Measurements from ENCODE around the gene GSTT4. TPM values are rescaled to one million over a fixed set of nuclear protein-coding genes. Genes with fewer than 3 reads are reported as not detected.
A peak's percentile ranks its signal among the peaks of the same experiment; 100 is the strongest.

Gene GSTT4
- total RNA-seq, 2 donors from 2014 or later, result not detected

DNA sequence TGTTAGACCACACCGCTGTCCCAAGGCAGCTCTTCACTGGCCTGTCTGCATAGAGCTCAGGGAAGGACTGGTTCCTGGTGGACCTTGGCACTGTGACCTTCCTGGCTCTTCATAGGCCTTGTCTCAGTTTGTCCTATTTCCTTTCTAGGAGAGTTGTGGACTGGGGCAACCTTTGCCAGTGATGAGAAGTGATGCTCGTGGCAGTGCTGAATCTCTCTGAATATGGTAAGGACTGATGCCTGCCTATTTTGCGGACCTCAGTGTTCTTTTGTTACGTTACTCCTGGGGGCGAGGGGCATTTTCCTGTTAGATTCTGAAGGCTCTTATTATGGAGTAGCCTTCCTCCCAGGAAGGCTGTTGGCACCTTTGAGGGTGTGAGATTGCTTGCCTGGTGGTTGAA is 30.0 kb upstream of the GSTT4 start:
- Mint-ChIP-seq H3K36me3 (ENCODE audit: insufficient read depth in 2 of 2) (peaks cover 8 to 12% of the 10 kb centered on the region in 2 donors), H3K4me1 (ENCODE audit: low read depth) (peaks cover 24% of the 10 kb centered on the region), H3K27ac (no peak overlapping the region), H3K9me3 (no peaks in the 10 kb centered on the region), H3K27me3 (ENCODE audit: low read depth) (no peaks in the 10 kb centered on the region), H3K4me3 (no peak overlapping the region)
- DNase-seq, result no peak
- no peak for ATAC-seq (replicated peaks in 1 of 2)

DNA sequence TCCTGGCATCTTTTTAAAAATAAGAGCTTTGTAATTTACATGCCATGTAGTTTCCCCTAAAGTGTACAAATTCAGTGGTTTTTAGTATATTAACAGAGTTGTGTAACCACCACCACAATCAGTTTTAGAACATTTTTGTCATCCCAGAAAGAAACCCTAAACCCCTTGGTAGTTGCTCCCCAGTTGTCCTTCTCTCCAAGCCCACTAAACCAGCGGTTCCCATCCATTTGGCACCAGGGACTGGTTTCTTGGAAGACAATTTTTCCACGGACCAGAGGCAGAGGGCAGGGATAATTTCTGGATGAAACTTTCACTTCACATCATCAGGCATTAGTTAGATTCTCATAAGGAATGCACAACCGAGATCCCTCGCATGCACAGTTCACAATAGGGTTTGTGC is 28.5 kb upstream of the GSTT4 start:
- Mint-ChIP-seq H3K9me3 (no peaks in the 10 kb centered on the region), H3K27ac (no peak overlapping the region), H3K27me3 (ENCODE audit: low read depth) (no peaks in the 10 kb centered on the region), H3K4me3 (no peak overlapping the region), H3K36me3 (ENCODE audit: insufficient read depth in 2 of 2) (peaks cover 6 to 9% of the 10 kb centered on the region in 2 donors), H3K4me1 (ENCODE audit: low read depth) (peaks cover 22% of the 10 kb centered on the region)
- ATAC-seq (replicated peaks in 1 of 2) (no peak), DNase-seq (no peak)

DNA sequence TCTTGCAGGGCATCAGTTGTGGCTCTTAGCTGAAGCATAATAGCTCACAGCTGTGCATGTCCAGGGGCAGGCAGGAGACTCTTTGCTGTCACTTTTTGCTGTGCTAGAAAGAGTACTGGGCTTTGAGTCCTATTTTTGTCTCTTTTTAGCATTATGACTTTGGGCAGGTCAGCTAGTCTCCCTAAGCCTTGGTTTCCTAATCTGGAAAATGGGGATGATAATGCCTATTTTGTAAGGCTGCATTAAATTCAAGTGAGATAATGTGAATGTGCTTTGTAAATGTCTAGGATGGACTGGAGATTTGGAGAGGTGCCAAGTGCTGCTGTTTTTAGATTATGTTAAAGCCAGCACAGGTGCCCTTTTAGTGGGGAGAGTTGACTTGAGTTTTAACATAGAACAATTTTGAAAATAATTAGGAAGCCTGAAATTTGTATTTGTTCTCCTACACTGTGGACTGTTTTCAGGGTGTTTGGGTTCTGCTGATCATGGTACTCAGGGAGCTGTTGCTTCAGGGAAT is 25.0 kb upstream of the GSTT4 start:
- DNase-seq (no peak), ATAC-seq (replicated peaks in 1 of 2) (no peak)
- Mint-ChIP-seq H3K36me3 (ENCODE audit: insufficient read depth in 2 of 2) (peaks cover 2 to 3% of the 10 kb centered on the region in 2 donors), H3K4me3 (no peak overlapping the region), H3K27ac (no peak overlapping the region), H3K27me3 (ENCODE audit: low read depth) (no peaks in the 10 kb centered on the region), H3K9me3 (no peaks in the 10 kb centered on the region), H3K4me1 (ENCODE audit: low read depth) (peaks cover 30% of the 10 kb centered on the region)

DNA sequence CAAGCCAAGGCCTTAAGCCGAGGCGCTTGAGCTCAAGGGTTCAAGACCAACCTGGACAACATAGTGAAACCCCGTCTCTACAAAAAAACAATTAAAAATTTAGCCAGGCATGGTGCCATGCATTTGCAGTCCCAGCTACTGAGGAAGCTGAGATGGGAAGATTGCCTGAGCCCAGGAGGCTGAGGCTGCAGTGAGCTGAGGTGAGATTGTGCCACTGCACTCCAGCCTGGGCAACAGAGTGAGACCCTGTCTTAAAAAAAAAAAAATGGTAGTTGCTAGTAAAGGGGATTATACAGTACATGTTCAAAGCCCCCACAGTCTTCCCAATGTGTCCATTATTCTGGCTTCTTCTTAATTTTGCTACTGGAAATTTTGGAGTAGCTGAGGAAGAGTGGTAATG is 24.1 kb upstream of the GSTT4 start:
- no peak overlapping the region for H3K4me3 Mint-ChIP-seq
- H3K27ac Mint-ChIP-seq, result no peak overlapping the region
- no peaks in the 10 kb centered on the region for H3K9me3 Mint-ChIP-seq
- H3K4me1 Mint-ChIP-seq (ENCODE audit: low read depth), result peaks cover 36% of the 10 kb centered on the region
- H3K36me3 Mint-ChIP-seq (ENCODE audit: insufficient read depth in 2 of 2), result peaks cover 4 to 12% of the 10 kb centered on the region in 2 donors
- H3K27me3 Mint-ChIP-seq (ENCODE audit: low read depth), result no peaks in the 10 kb centered on the region
- ATAC-seq (replicated peaks in 1 of 2) (no peak), DNase-seq (no peak)

DNA sequence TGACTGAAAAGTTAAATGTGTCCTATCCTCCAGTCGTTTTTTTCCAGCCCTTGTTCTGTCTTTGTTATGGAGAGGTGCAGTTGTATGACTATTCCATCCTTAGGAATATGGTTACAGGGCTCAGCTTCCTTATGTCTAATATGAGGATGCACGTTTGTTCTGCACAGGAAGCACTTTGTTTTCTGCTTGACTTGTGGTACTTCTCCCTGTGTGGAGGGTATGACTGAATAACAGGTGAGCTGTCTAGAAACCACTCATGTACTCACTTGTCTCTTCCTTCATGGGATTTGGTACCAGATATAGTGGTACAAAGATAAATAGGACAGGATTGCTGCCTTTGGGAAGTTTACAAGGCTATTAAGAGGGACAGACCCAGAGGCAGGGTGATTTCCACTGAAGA is 23.3 kb upstream of the GSTT4 start:
- Mint-ChIP-seq H3K27me3 (ENCODE audit: low read depth) (no peaks in the 10 kb centered on the region), H3K4me1 (ENCODE audit: low read depth) (peaks cover 43% of the 10 kb centered on the region), H3K9me3 (no peaks in the 10 kb centered on the region), H3K4me3 (no peak overlapping the region), H3K36me3 (ENCODE audit: insufficient read depth in 2 of 2) (peaks cover 5 to 14% of the 10 kb centered on the region in 2 donors), H3K27ac (no peak overlapping the region)
- ATAC-seq (replicated peaks in 1 of 2) (peak in 1 of 2 donors; percentile 33), DNase-seq (no peak)

DNA sequence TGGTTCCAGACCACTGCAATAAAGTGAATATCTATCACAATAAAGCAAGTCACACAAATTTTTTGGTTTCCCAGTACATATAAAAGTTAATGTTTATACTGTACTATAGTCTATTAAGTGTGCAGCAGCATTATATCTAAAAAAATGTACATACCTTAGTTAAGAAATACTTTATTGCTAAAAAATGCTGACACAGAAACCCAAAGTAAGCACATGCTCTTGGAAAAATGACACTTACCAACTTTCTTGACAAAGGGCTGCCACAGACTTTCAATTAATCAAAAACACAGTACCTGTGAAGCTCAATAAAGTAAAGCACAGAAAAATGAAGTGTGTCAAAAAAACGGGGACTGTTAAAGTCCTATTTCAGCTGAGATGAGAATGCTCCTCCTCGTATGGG is 22.7 kb upstream of the GSTT4 start:
- Mint-ChIP-seq H3K27me3 (ENCODE audit: low read depth) (no peaks in the 10 kb centered on the region), H3K4me1 (ENCODE audit: low read depth) (peaks cover 49% of the 10 kb centered on the region), H3K4me3 (no peak overlapping the region), H3K9me3 (no peaks in the 10 kb centered on the region), H3K27ac (no peak overlapping the region), H3K36me3 (ENCODE audit: insufficient read depth in 2 of 2) (peaks cover 5 to 14% of the 10 kb centered on the region in 2 donors)
- ATAC-seq (replicated peaks in 1 of 2) (no peak), DNase-seq (no peak)

DNA sequence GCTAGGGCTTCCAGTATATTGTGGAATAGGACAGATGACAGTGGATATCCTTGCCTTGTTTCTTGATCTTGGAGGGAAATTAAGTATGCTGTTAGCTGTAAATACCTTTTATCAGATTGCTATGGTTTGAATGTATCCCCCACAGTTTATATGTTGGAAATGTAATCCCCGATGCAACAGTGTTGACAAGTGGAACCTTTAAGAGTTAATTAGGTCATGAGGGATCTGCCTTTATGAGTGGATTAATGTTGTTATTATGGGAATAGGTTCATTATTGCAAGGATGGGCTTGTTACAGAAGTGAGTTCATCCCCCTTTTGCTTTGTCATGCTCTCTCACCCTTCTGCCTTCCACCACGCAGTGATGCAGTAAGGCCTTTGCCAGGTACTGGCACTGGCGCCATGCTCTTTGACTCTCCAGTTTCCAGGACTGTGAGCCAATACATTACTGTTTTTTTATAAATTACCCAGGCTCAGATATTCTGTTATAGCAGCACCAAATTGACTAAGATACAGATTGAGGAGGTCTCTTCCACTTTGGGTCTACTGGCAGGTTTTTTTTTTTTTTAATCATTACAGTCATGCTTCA is 22.2 kb upstream of the GSTT4 start:
- H3K36me3 Mint-ChIP-seq (ENCODE audit: insufficient read depth in 2 of 2), result peaks cover 5 to 14% of the 10 kb centered on the region in 2 donors
- H3K9me3 Mint-ChIP-seq, result no peaks in the 10 kb centered on the region

DNA sequence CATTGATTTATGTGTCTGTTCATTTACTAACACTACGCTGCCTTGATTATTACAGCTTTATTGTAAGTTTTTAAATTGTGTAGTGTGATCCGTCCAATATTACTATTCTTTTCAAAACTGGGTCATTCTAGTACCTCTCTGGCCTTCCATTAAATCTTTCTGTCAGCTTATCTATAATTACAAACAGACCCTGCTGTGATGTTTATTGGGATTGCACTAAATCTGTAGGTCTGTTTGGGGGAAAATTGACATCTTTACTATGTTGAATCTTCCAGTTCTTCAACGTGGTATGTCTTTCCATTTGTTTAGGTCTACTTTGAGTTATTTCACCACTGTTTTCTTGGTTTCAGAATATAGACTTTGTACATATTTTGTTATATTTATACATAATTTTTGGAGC is 21.5 kb upstream of the GSTT4 start:
- H3K27ac Mint-ChIP-seq, result no peak overlapping the region
- no peak for DNase-seq
- peaks cover 5 to 17% of the 10 kb centered on the region in 2 donors for H3K36me3 Mint-ChIP-seq (ENCODE audit: insufficient read depth in 2 of 2)
- no peaks in the 10 kb centered on the region for H3K9me3 Mint-ChIP-seq
- H3K4me3 Mint-ChIP-seq, result no peak overlapping the region
- H3K27me3 Mint-ChIP-seq (ENCODE audit: low read depth), result no peaks in the 10 kb centered on the region
- peaks cover 52% of the 10 kb centered on the region for H3K4me1 Mint-ChIP-seq (ENCODE audit: low read depth)
- ATAC-seq (replicated peaks in 1 of 2), result no peak

More for the DNA sequence above, 22.2 kb upstream of the GSTT4 start:
- Mint-ChIP-seq H3K4me3 (no peak overlapping the region), H3K4me1 (ENCODE audit: low read depth) (peaks cover 53% of the 10 kb centered on the region), H3K27ac (peak overlapping the region; percentile 65), H3K27me3 (ENCODE audit: low read depth) (no peaks in the 10 kb centered on the region)
- ATAC-seq (replicated peaks in 1 of 2) (no peak), DNase-seq (no peak)

DNA sequence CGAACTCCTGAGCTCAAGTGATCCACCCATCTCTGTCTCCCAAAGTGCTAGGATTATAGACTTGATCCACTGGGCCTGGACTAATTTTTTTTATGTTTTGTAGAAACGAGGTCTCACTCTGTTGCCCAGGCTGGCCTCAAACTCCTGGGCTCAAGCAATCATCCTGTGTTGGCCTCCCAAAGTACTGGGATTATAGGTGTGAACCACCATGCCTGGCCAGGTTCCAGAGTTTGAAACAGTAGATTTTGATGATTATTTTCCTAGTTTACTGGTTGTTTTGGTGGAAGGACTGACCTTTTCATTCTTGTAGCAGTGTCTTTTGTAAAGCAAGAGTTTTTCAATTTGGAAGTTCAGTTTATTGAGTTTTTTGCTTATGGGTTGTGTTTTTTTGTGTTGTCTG is 20.8 kb upstream of the GSTT4 start:
- ATAC-seq (replicated peaks in 1 of 2), result no peak
- H3K9me3 Mint-ChIP-seq, result no peaks in the 10 kb centered on the region
- no peak overlapping the region for H3K27ac Mint-ChIP-seq
- no peaks in the 10 kb centered on the region for H3K27me3 Mint-ChIP-seq (ENCODE audit: low read depth)
- H3K4me1 Mint-ChIP-seq (ENCODE audit: low read depth), result peaks cover 52% of the 10 kb centered on the region
- no peak for DNase-seq
- no peak overlapping the region for H3K4me3 Mint-ChIP-seq
- H3K36me3 Mint-ChIP-seq (ENCODE audit: insufficient read depth in 2 of 2), result peaks cover 5 to 14% of the 10 kb centered on the region in 2 donors

DNA sequence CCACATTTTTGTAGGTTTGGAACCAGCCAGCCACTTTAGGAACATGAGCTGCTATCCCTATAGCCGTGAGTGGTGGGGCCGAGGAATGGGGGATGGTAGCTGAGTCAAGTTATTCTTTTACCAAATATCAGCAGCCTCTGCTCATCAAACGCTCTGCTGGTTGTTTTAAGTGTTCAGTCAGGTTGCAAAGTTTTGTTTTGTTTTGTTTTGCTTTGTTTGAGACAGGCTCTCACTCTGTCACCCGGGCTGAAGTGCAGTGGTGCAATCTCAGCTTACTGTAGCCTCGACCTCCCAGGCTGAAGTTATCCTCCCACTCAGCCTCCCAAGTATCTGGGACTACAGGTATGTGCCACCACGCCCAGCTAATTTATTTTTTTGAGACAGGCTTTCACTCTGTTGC is 20.2 kb upstream of the GSTT4 start:
- no peak overlapping the region for H3K4me3 Mint-ChIP-seq
- no peaks in the 10 kb centered on the region for H3K27me3 Mint-ChIP-seq (ENCODE audit: low read depth)
- H3K36me3 Mint-ChIP-seq (ENCODE audit: insufficient read depth in 2 of 2), result peaks cover 5 to 14% of the 10 kb centered on the region in 2 donors
- H3K27ac Mint-ChIP-seq, result no peak overlapping the region
- peaks cover 52% of the 10 kb centered on the region for H3K4me1 Mint-ChIP-seq (ENCODE audit: low read depth)
- ATAC-seq (replicated peaks in 1 of 2), result no peak
- no peaks in the 10 kb centered on the region for H3K9me3 Mint-ChIP-seq
- no peak for DNase-seq

DNA sequence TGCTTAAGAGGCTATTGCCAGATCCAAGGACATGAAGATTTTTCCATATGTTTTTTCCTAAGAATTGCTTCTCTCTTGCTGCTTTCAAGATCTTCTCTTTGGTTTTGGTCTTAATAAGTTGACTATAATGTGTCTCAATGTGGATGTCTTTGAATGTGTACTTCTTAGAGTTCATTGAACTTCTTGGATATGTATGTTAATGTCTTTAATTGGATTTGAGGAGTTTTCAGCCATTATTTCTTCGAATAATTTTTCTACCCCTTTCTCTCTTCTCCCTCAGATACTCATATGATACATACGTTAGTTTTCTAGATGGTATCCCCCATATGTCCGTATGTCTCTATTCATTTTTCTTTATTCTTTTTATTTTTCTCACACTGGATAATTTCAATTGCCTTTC is 19.1 kb upstream of the GSTT4 start:
- no peaks in the 10 kb centered on the region for H3K9me3 Mint-ChIP-seq
- peaks cover 5 to 14% of the 10 kb centered on the region in 2 donors for H3K36me3 Mint-ChIP-seq (ENCODE audit: insufficient read depth in 2 of 2)
- ATAC-seq (replicated peaks in 1 of 2) (no peak), DNase-seq (no peak)
- no peaks in the 10 kb centered on the region for H3K27me3 Mint-ChIP-seq (ENCODE audit: low read depth)
- H3K27ac Mint-ChIP-seq, result peak overlapping the region; percentile 76
- peaks cover 52% of the 10 kb centered on the region for H3K4me1 Mint-ChIP-seq (ENCODE audit: low read depth)
- H3K4me3 Mint-ChIP-seq, result peak overlapping the region in 1 of 2 donors; percentile 4

DNA sequence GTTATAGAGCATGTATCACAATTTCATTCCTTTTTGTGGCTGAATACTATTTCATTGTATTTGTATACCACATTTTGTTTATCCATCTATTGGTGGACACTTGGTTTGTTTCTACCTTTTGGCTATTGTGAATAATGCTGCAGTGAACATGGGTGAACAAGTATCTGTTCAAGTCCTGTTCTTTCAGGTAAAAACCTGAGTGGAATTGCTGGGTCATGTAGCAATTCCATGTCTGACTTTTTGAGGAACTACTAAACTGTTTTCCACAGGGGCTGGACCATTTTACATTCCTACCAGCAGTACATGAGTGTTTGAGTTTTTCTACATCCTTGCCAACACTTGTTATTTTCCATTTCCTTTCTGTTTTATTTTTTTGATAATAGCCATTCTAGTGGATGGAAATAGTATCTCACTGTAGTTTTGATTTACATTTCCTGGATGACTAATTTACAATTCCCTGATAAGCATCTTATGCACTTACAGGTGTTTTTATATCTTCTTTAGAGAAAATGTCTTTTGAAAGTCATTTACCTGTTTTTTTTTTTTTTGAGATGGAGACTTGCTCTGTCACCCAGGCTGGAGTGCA is 18.0 kb upstream of the GSTT4 start:
- no peaks in the 10 kb centered on the region for H3K27me3 Mint-ChIP-seq (ENCODE audit: low read depth)
- no peaks in the 10 kb centered on the region for H3K9me3 Mint-ChIP-seq
- H3K27ac Mint-ChIP-seq, result peak overlapping the region; percentile 96
- H3K4me1 Mint-ChIP-seq (ENCODE audit: low read depth), result peaks cover 54% of the 10 kb centered on the region
- DNase-seq (no peak), ATAC-seq (replicated peaks in 1 of 2) (peak; percentile 26 to 31)
- peak overlapping the region in 1 of 2 donors; percentile 67 for H3K4me3 Mint-ChIP-seq
- peaks cover 5 to 14% of the 10 kb centered on the region in 2 donors for H3K36me3 Mint-ChIP-seq (ENCODE audit: insufficient read depth in 2 of 2)

DNA sequence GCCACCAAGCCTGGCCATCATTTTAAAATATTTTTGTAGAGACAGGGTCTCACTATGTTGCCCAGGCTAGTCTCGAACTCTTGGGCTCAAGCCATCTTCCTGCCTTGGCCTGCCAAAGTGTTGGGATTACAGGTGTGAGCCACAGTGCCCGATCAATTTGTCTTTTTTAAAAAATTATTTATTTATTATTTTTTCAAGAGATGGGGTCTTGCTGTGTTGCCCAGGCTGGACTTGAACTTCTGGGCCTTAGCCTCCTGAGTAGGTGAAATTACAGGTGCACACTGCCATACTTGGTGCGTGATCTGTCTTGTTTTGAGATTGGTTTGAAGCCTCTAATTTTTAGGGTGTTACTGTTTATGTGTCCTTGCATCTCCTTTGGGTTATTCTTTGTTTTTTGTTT is 16.1 kb upstream of the GSTT4 start:
- Mint-ChIP-seq H3K4me1 (ENCODE audit: low read depth) (peaks cover 47% of the 10 kb centered on the region), H3K27ac (no peak overlapping the region), H3K27me3 (ENCODE audit: low read depth) (no peaks in the 10 kb centered on the region), H3K4me3 (no peak overlapping the region), H3K9me3 (no peaks in the 10 kb centered on the region), H3K36me3 (ENCODE audit: insufficient read depth in 2 of 2) (peaks cover 9 to 24% of the 10 kb centered on the region in 2 donors)
- ATAC-seq (replicated peaks in 1 of 2) (no peak), DNase-seq (no peak)

DNA sequence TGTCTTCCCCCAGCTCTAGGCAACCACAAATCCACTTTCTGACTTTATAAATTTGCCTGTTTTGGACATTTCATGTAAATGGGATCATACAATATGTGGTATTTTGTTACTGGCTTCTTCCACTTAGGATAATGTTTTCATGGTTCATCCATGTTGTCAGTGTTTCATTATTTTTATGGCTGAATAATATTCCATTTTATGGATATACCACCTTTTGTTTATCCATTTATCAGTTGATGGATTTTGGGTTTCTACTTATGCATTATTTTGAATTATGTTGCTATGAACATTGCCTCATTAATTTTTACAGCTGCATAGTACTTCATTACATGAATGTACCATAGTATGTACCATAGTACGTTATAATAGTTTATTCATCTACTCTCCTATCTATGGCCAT is 10.9 kb upstream of the GSTT4 start:
- Mint-ChIP-seq H3K27me3 (ENCODE audit: low read depth) (no peaks in the 10 kb centered on the region), H3K4me3 (no peak overlapping the region), H3K9me3 (peaks cover 0 to 1% of the 10 kb centered on the region in 2 donors), H3K4me1 (ENCODE audit: low read depth) (peaks cover 36% of the 10 kb centered on the region), H3K36me3 (ENCODE audit: insufficient read depth in 2 of 2) (peaks cover 4 to 11% of the 10 kb centered on the region in 2 donors), H3K27ac (no peak overlapping the region)
- no peak for DNase-seq
- ATAC-seq (replicated peaks in 1 of 2), result no peak

Measured in activated T-cell treated with anti-CD3 and anti-CD28 coated beads, Interleukin-2, amount 50 U/mL, for 72 hours (primary cell).